ENCODE data around the gene PRKCA.

GRCh38 chr17:66341462-66341861 lies 39.0 kb downstream of the PRKCA start:
- TF ChIP-seq, protein P1, sequence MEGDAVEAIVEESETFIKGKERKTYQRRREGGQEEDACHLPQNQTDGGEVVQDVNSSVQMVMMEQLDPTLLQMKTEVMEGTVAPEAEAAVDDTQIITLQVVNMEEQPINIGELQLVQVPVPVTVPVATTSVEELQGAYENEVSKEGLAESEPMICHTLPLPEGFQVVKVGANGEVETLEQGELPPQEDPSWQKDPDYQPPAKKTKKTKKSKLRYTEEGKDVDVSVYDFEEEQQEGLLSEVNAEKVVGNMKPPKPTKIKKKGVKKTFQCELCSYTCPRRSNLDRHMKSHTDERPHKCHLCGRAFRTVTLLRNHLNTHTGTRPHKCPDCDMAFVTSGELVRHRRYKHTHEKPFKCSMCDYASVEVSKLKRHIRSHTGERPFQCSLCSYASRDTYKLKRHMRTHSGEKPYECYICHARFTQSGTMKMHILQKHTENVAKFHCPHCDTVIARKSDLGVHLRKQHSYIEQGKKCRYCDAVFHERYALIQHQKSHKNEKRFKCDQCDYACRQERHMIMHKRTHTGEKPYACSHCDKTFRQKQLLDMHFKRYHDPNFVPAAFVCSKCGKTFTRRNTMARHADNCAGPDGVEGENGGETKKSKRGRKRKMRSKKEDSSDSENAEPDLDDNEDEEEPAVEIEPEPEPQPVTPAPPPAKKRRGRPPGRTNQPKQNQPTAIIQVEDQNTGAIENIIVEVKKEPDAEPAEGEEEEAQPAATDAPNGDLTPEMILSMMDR (IDR thresholded peaks at IDR 0.05; ENCODE audit: low read depth, low read length): no peak
- no peak for TF ChIP-seq EZH2phosphoT487 (IDR thresholded peaks at IDR 0.05; ENCODE audit: low read depth)
